ENCODE results near the gene SMARCA2.

Gene SMARCA2

DNA sequence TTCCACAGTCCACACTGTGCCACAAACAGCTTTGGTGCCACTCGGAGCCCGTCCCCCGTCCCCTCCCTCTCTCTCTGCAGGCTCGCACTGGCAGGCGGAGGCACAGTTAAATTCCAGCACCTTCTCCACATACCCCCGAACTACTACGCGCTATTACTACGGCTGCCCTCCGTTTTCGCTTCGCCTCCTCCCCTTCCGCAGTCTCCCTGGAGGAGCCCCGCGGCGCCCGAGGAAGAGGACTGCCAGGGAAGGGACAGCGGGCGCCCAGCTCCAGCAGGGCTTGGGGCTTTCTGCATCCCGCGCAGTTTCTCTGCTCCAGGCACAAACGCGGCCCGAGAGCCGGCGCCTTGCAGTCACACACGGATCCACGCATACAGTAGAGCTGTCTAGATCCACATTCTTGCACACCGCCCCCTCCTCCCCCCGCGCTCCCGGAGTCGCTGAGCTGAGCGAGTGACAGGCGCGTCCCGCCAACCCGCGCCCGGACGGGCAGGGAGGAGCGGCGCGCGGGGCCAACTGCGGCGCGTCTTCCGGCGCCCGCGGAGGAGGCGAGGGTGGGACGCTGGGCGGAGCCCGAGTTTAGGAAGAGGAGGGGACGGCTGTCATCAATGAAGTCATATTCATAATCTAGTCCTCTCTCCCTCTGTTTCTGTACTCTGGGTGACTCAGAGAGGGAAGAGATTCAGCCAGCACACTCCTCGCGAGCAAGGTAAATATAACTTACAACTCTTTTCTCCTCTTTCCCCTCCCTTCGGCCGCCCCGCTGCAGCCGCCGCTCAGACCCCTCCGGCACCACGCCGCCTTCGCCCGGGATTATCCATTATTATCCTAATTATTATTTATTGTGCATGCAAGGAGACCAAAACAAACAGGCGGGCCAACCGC lies at the start of gene SMARCA2:
SMARCA2 (plus strand) TSS at position 652 of the 885 bp plus-strand sequence. CDS start 13,676 bp downstream, outside the sequence.
- DNase-seq: peak; percentile 99

DNA sequence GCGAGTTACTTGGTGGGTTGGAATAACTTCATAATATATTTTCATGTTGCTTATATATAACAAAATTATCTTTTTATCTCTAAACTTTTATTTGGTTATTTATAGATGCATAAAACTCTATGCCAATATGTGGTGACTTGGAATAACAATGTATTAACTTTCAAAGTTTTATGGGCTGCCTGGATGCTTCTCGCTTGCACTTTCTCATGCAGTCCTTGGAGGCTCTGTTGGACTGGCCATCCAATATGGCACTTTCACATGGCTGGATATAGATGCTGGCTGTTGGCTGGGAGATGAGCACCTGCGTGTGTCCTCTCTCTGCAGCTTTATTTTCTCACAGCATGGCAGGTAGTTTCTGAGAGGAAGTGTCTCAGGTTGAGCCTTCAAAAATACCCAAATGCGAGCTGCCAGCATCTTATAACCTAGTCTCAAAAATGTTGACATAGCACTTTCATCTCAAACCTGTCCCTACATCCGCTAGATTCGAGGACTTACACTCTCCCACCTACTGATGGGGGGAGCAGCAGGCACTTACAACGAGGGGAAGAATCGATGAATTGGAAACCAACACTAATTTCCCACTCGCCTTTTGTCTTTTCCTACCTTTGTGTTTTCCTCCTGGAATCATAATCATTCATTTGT lies 48.3 kb upstream of the SMARCA2 start:
- DNase-seq: no peak

DNA sequence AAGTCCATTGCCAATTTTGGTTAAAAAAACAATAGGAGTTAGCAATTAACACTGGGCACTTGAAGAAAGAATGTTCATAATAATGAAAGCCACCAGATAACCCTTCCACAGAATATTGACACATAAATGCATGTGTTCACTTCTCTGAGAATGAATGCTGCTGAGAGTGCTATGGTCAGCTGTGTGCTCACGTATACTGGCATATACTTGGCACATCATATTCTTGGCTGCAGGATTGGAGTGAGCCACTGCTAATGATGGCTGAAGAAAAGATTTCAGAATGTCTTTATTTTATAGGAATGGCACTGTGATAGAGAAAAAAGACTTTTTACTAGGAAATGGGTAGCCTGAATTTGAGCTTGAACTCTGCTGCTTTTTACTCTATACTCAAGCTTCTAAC lies 46.0 kb upstream of the SMARCA2 start:
- no peak for DNase-seq

DNA sequence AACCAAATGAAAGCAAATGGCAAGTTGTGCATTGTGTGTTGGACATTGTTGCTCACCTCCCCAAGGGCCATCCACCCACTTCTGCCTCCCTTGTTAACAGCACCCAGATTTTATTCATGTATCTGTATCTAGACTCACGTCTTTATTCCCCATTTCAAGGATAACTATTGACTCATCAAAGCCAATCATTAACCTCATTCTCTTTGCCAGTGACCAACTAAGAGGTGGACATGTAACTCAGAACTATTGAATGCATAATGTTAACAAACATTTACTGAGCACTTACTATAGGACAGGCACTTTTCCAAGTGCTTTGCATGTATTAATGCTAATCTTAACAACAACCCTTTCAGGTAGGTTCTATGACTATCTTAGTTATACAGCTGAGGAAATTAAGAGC lies 45.2 kb upstream of the SMARCA2 start:
- no peak for DNase-seq

DNA sequence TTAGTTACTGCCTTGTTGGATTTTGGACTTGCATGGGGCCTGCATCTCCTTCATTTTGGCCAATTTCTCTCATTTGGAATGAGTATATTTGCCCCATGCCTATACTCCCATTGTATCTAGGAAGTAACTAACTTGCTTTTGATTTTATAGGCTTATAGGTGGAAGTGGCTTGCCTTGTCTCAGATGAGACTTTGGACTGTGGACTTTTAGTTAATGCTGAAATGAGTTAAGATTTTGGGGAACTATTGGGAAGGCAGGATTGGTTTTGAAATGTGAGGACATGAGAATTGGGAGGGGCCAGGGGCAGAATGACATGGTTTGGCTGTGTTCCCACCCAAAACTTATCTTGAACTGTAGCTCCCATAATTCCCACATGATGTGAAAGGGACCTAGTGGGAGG lies 42.5 kb upstream of the SMARCA2 start:
- no peak for DNase-seq

DNA sequence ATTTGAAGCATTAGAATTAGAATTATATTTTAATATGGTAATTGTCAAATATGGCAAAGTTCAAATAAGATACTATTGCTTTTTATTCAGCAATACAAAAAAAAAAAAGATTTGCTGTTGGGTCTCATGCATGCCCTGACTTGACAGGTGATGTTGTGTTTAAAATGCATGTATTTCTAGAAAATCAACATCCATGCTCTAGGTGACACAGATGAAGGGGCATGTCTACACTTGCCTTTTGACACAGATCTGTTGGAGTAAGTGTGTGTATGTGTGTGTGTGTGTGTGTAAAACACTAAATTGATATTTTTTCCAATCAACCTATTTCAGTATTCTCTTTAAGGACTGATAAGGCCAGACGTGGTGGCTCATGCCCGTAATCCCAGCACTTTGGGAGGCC lies 38.1 kb upstream of the SMARCA2 start:
- no peak for DNase-seq

DNA sequence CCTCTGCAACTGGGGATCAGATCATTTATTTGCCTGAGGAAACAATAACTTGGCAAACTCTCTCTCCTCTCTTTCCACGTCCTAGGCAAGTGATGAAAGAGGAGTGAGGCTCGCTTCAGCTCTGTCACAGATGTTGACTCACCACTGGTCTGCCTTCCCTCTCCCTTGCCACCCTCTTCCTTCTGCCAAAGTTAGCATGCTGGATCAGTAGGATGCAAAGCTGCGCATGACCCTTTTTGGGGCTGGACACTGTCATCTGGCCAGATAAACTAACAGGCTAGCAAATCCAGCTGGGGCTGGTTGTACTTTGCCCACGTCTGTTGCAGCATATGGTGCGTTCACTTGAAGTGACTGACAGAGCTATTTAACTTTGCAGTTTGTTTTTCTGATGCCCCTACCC lies 36.2 kb upstream of the SMARCA2 start:
- DNase-seq: no peak

DNA sequence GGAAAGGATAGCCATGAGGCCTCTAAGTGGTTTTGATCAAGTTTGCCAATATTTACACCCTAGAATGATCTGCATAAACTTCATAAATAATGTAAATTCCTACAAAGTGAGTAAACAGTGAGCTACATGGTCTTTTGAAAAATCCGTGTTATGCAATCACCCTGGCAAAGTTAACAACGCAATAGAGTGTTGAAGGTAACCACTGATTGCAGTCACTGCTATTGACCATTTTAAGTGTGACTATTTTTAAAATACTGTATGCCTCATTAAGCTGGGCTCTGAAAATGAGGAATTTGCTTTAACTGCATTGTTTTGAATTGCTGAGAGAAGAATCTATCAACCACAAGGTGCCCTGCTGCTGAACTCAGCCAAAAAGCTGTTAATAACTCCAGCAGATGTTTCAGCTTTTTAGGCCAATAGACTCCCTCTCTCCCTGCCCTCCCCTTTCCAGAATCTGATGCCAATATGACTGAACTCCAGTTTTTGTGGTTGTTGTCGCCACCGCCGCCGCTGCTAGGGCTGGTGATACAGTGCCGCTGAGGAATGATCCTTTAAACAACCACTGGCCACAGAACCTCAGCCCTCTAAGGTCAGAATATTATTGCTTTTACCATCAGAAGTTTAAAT lies 35.3 kb upstream of the SMARCA2 start:
- DNase-seq: no peak

DNA sequence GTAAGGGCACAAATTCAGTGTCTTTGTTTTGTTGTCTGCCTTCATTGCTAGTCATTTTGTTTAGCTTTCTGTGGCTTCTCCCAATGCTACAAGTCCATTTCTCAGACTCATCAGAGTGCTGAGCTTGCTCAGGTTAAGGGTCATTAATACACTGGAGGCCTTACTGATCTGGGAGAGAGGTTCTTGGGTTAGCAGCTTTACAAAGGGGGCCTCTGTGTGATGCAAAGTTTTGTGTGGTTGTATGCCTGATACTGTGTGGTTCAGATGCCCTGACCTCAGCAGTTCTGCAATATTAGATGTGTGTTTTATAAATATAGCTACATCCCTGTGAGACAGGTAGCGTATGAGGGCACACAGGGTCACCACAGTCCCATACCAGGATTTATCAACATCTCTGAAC lies 34.8 kb upstream of the SMARCA2 start:
- no peak for DNase-seq

DNA sequence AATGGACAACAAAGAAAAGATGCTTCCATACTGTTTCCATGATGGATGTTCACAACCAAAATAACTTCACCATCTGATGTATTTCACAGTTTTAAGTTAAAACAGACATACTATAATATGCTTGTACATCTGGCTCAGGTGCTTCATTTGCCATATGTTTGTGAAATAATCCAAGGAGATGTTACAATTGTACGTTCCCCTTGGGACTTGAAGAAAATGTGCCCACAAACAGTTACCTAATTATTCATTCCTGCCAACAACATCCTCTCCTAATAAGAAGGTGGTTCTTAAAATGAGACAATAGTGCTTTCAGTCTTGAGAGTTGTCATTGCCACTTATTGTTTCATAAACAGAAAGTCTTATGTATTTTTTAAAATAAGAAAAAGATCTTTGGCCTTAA lies 33.1 kb upstream of the SMARCA2 start:
- no peak for DNase-seq

DNA sequence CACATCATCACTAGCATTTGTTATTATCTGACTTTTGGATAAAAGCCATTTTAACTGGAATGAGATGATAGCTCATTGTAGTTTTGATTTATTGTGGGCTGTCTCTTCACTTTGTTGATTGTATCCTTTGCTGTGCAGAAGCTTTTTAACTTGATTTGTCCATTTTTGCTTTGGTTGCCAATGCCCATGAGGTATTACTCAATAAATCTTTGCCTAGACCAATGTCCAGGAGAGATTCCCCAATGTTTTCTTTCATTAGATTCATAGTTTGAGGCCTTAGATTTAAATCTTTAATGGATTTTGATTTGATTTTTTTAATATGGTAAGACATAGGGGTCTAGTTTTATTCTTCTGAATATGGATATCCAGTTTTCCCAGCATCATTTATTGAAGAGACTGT lies 28.8 kb upstream of the SMARCA2 start:
- no peak for DNase-seq

DNA sequence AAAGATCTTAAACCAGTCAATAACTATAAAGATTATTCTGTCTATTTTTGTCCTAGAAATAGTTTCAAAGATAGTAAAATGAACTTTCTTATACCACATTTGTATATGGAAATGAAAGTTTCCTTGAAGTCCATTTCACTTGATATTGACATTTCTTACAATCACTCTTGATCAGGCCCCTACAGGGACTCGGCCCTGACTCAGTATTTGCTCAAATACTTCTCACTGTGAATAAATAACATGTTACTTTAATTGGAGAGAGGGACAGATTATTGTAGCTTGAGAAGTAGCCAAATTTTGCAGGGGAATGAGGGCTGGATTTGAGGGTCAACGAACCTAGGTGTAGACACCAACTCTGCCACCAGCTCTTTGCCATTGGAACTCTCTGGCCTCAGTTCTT lies 25.6 kb upstream of the SMARCA2 start:
- no peak for DNase-seq

DNA sequence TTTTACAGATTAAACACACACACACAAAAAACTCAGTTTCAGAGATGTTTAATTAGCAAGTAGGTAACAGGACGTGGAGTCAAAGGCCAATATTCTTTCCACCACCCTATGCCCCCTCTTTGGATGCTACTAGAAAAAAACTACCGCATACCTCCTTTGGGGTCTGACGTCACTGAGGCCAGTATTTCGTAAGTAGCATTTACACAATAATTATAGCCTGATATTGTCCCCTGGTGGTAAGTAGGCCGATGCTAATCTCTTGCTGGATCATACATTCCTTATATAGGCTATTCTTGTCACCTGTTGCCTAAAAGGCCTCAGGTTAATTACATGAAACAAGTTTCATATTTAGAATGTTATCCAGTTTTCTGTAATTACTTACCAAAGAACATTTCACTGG lies 21.0 kb upstream of the SMARCA2 start:
- no peak for DNase-seq

DNA sequence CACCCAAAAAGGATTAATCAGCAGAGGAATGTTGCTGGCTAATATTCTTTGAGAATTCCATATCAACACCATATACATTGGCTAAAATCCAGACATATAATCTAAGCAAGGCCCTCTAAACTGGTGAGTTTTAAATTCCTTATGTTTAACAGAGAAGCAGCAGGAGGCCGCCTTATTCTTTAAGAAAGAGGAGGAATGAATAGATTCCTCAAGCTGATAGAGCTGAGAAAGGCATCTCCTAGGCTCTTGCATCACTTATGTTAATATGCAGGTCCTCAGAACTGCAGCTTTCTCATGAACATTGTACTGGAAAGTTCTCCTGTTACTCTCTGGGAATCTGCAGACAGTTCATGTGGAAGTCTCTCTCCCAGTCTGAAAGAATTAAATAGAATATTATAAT lies 20.1 kb upstream of the SMARCA2 start:
- no peak for DNase-seq

DNA sequence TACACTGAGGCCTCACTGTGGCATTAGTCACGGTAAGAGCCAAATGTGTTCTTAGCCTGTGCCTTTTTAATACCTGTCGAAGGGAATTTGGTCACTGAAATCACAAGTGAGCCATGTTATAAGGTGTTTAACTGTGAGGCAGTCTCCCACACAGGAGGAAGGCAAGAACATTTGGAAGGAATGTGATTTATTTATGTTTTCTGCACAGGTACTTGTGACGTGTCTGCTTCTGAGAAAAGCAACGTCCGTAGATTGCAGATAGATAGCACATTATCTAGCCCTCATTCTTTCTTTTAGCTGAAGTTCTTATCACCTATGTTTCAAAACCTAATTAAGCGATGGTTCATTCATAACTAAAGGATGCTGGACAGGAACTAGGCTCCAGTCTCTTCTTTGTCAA lies 19.0 kb upstream of the SMARCA2 start:
- no peak for DNase-seq

DNA sequence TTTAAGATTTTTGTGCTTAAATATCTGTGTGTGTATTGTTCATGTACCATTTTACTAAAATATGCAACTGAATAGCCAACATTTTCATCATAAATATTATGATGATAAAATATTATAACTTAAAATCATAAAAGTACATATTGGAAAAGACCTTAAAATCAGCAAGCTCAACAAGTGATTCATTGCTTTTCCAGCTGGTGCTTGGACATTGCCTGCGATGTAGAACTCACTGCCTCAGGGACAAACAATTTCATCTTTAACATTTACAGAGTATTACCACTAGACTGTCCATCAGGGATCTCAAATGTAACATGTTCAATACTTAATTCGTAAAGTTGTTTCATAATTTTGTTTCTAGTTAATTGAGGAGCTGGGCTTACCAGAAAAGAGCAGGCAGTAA lies 17.5 kb upstream of the SMARCA2 start:
- DNase-seq: no peak

DNA sequence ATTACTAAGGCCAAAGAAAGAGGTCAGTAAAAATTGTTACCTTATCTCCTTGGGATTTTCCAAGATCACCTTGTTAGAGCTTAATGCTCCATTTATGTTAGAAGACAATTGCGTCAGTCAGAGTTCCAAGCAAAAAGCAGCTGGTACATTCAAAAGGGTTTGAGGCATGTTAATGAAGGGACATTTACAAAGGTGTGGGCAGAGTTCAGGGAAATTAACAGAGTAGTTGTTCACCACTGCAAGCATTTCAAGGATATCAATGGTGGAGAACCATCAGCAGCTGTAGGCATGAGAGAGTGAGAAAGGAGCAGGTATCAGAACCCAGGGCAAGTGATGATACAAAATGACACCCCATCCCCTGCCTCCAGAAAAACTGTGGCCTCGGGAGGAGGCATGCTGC lies 17.0 kb upstream of the SMARCA2 start:
- no peak for DNase-seq

DNA sequence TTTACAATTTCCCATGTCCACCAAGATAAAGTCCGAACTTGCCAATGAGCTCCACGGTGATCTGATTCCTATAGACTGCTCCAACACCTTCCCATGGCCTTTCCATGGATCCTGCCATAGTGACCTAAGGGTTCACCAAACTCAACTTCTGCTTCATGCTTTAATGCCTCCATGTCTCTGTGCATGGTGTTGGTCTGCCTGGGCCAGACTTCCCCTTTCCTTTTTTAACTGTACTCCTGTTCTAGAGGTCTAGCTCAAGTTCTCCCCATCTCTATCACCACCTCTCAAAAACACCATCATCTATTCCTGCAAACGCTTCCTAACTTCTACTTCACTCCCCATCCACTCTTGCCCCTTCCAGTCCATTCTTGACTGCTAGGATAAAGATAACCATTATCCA lies 14.8 kb upstream of the SMARCA2 start:
- no peak for DNase-seq

DNA sequence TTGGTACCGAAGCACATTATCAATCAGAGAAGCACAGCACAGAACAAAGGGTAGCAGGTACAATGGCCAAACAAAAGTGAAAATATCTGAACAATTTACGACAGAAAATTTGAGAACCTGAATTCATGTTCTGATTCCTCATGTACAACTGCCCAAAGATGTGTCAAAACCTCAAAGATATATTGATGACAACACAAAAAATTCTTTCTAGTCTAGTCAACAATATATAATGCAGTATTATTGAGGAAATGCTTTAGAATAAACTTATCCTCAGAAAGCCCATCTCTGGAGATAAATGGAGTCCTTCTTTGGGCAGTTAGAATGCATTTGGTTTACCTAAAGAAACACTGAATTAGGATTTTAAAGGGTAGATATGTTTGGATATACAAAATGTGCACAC lies 6.8 kb upstream of the SMARCA2 start:
- no peak for DNase-seq

DNA sequence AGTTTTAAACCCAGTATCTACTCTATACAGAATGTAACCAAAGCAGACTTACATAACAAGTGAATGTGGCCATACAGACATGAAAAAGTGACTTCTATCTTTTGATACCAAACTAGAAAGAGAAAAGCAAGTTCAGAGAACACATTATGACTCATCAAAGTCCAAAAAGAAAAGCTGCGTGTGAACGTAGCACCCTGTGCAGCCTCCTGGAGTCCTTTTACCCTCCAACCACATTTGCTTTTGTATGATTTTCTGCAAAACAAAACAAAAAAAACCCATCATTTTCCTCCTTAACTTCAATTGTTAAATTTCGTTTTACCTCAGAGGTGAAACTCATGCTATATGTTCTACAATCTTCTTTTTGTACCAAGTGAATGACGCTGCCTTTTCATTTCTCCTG lies 2.8 kb upstream of the SMARCA2 start:
- DNase-seq: no peak

DNA sequence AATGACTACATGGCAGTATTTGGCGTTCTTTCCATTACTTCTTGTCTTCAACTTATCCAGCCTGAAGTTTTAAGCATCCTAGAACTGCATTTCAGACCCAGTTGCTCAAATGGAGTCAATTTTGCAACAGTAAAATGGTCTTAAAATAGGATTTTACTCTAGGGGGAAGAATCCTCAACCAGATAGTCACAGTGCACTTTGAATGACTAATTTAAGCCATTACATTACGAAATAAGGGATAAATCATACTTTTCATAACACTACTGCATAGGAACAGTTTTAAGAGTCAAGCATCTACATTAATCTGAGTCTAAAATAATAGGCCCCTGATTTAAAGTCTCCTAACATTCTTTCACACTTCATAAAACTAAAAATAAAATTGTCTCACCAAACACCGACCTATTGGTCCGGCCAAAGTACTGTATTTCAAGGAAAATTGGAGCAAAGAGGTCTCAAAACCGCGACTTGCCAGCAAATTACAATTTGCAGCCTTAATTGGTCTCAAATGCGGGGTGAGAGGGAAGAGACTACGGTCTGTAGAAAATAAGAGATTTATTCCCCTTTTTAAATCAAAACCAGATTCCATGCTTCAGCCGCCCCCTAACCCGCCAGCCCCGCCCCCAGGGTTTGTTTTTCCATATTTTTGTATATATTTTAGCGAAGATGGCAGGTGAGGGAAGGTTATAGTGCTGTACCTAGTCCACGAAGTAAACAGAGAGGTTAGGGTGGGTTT lies 1.2 kb upstream of the SMARCA2 start:
- no peak for DNase-seq

DNA sequence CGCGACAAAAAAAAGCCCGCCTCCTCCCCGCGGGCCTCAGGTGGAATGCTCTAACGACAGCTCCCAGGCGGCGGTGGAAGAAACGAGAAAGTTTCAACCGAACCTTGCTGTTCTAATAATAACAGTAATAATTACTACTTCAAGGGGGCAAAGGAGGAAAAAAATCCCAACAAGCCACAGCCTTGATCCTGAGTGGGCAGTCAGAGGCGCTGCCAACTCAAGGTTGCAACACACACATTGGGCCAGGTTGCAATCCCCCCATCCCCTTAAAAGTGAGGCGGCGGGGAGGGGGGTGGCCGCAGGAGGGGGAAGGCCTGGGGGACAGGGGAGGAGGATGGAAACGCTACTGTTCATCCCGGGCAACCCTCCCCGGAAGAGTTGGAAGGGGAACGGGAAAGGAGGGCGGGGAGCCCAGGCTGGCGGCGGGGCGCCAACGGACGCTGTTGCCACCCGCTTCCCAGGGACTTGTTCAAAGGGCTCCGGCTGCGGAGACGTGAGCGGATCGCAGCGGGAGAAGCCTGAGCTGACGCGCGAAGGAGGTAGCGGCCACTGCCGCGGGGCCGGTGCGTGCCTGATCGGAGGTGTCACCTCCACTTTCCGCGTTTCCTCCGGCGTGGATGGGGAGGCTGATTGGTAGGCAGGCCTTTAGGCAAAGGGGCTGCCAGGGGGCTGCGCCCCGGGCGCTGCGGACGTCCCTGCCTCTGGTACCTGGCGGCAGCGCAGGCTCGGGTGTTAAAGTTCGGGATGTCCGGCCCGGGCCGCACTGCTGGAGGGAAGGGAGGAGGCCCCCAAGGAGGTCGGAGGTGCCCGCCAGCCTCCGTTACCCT lies 647 bp downstream of the SMARCA2 start:
- DNase-seq: peak; percentile 66
